ENCODE data around the gene CCBE1.
"Not testable (repeated sequence)": the region's sequence is repeated elsewhere in the genome, so short reads cannot be mapped to it uniquely, and the experiment has no call there.

CCBE1 gene

DNA sequence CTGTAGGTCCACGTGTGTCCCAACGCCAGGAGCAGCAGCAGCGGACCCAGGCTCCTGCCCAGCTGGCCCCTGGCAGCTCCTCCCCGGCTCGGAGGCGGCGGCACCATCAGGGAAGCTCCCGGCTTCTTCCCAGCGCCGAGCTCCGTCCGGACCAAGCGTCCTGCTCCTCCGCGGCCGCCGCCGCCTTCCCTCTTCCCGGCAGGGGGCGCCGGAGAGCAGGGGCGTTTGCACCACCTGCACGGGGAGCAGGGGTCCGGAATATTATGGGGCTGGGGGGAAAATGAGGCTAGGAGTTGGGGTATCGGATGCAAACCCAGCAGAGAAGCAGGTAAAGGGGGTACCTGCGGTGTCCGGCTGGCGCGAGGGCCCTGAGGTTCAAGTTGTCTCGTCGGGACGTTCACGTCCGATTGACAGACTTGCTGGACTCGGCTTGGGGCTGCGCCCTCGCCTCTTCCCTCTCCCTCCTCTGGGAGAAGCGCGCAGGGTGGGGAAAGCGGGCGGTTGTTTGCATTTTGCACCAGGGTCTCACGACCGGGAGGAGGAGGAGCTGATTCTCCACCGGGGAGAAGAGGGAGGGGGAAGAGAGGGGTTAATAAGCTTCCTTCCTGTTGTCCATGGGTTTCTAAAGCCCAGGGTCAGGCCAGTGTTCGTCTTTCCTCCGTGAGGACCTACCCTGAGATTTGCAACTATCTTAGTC, at the start of gene CCBE1:
Gene CCBE1, minus strand, starts transcription at position 188 of the 697 bp plus-strand sequence.
- DNase-seq (ENCODE audit: low read depth in 1 of 2, low spot score in 1 of 2), result no peak

DNA sequence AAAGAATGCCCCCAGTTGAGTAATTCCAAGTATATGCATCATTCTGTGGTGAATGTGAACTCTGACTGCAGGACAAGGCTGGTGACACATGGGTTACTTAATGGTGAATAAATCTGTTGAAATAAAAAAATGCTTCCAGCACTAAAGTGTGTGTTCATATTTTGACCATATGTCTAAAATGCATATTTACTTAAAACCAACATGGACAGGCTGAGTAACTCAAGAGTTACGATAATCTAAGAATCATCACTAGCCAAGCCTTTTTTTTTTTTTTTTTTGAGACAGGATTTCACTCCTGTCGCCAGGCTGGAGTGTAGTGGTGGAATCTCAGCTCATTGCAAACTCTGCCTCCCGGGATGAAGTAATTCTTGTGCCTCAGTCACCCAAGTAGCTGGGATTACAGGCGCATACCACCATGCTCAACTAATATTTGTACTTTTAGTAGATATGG, 47.1 kb upstream of the CCBE1 start:
- DNase-seq (ENCODE audit: low read depth in 1 of 2, low spot score in 1 of 2), result no peak

DNA sequence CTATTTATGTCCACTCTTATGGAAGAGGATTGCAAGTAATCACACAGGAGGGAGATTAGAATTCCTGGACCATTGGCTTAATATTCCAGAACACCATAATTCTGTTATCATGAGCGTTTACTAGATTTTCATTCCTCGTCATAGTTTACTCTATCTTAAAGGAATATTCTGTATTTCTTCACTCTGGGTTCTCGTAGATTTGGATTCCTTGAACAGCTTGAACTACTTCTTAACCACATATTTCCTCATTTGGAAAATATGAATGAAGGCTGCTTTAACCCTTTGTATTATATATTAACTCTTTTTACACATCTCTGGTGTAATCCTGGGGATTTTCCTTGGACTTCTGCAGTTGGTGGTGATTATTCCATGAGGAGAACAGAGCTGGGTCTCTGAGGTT, 46.3 kb upstream of the CCBE1 start:
- DNase-seq (ENCODE audit: low read depth in 1 of 2, low spot score in 1 of 2), result no peak

DNA sequence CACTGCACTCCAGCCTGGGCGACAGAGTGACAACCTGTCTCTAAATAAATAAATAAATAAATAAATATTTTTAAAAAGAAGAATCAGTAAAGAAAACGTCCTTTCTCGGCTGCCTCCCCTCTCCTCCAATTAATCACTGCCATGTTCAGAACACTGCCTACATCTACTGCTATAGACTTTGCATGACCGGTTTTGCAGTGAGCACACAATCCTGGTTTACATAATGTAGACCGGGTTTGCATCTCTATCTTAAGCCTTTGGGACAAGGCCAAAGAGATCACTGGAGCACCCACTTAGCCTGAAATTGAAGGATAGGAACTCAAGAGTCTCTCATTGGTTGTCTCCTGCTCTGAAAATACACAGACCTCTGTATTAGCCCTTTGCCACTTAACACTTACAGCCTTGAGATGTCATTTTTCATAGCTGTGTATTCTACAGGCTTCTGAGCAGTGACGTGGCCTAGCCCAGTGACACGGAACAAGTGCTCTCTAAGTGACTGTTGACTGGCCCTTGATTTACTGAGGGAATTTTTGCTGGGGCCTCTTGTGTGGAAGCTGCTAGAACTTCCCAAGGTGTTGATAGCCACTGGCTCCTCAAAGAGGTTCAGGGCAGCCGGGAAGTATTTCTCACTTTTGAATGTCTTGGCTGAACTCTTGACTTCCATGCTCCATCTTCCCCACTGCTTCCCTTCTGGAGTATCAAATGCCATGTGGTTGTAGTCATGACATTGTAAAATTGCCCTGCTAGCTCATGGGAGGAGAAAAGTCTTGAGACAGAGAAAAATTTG, 45.3 kb upstream of the CCBE1 start:
- no peak for DNase-seq (ENCODE audit: low read depth in 1 of 2, low spot score in 1 of 2)

DNA sequence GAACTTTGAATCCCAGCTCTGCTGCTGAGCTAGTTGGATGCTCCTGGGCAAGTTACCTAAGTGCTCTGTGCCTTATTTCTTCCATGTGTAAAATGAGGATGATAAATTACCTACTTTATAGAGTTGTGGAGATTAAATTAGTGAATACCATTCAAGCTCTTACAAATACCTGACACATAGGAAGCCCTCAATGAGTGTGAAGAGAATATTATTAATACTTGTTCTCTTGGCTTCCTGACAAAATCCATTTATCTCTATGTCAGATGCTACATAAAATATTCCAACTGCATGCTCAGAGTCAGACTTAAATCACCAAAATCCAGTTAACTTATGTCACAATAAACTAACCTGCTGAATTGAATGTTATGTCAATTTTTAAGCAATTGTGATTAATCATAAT, 42.9 kb upstream of the CCBE1 start:
- DNase-seq (ENCODE audit: low read depth in 1 of 2, low spot score in 1 of 2), result no peak

DNA sequence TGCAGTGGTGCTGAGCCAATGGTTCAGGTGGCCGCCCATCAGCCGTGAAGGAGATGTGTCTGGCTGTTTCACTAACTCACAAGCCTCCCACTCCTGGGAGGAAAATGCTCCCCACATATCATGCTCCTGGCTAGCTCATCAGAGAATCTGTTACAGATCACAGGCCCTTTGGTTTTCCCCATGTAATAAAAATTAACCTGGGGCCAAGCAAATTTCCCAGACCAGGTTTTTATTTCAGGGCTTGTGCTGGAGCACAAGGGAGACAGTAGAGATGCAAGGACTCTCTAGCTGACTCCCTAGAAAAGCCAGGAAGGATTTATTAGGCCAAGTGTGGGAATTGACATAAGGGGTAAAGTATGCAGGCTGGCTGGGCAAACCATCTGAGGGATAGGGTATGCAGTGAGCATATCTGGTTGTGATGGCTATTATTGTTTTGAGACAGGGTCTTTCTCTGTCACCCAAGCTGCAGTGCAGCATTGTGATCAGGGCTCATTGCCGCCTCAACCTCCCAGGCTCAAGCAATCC, 40.6 kb upstream of the CCBE1 start:
- DNase-seq (ENCODE audit: low read depth in 1 of 2, low spot score in 1 of 2), result no peak

DNA sequence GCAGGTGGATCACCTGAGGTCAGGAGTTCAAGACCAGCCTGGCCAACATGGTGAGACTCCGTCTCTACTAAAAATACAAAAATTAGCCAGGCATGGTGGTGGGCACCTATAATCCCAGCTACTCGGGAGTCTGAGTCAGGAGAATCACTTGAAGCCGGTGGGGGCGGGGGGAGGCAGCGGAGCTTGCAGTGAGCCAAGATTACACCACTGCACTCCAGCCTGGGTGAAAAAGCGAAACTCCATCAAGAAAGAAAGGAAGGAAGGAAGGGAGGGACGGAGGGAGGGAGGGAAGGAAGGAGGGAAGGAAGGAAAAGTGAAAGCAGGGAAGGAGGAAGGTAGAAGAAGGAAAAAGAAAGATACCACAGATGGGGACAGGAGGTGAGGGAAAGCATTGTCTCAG, 40.1 kb upstream of the CCBE1 start:
- not testable (repeated sequence) for DNase-seq (ENCODE audit: low read depth in 1 of 2, low spot score in 1 of 2)

DNA sequence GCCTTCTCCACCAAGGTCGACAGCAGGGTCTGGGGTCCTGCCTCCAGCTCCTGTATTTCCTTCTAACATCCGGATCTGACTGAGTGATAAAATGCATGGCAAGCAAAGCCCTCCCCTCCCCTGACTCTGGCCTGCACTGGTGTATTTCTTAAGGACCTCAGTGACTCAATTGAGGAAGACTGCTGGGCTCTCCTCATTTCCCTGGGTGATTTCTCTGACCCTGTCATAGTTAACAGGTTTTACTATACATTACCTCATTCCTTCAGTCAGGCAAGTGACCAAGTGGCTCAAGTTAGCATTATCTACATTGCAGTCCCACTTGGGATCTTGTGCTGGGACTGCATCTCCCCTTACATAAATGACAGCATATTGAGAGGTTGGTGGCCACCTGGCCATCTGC, 38.8 kb upstream of the CCBE1 start:
- no peak for DNase-seq (ENCODE audit: low read depth in 1 of 2, low spot score in 1 of 2)

DNA sequence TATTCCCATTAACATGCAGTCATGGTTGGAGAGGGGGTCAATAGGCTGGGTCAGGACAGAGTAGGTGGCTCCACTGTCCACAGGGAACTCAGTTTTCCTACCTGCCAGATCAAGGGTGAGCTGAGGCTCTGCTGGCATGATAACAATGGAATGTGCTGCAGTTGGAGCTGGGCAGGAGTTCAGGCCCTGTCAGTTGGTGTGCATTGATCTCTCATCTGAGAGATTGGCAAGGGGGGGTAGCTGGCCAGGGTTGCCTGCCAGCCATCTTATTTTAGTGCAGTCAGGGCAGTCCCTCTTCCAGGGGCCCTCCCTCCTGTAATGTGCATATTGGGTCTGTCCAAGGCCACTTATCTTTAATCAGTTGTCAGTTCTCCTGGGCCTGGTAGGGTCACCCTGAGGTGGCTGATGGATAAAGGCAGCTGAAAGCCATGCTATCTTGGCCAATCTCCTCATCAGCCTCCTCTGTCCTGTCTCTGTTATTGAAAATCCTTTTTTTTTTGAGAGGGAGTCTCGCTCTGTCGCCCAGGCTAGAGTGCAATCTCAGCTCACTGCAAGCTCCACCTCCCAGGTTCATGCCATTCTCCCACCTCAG, 38.1 kb upstream of the CCBE1 start:
- no peak for DNase-seq (ENCODE audit: low read depth in 1 of 2, low spot score in 1 of 2)

DNA sequence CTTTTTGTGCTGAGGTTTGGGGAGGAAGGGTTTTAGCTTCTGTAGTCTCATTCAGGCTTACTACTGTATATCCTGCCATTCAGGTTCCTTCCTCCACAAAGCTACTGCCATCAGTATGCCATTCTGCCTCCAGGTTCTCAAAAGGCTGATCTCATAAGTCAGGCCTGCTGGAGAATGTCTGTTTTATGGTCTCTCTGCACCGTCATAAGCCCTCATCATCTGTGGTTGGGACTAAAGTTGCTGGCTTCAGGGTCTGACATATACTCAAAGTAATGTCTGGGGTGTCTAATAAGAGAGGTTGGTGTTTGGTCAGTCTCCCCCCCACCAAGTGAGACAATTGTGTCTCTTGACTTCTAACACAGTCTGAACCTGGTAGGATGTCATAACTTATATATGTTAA, 36.2 kb upstream of the CCBE1 start:
- DNase-seq (ENCODE audit: low read depth in 1 of 2, low spot score in 1 of 2), result no peak

DNA sequence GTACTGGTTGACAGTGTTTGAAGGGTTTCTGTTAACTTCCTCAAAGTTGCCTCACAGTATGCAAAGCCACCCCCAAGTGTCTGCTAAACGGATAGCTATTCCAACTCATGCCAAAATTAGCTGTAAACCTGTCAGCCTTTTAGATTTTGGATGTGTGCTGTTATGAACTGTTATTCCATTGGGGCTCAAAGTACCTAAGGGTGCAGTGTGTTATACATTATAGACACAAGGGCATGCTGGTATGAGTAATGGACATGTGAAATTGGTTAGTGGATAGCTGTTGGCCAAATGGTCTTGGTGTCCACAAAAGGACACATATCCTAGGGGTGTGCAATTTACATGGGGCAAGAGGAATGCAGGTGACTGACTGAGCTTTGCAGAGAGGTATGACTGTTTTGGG, 33.7 kb upstream of the CCBE1 start:
- no peak for DNase-seq (ENCODE audit: low read depth in 1 of 2, low spot score in 1 of 2)

DNA sequence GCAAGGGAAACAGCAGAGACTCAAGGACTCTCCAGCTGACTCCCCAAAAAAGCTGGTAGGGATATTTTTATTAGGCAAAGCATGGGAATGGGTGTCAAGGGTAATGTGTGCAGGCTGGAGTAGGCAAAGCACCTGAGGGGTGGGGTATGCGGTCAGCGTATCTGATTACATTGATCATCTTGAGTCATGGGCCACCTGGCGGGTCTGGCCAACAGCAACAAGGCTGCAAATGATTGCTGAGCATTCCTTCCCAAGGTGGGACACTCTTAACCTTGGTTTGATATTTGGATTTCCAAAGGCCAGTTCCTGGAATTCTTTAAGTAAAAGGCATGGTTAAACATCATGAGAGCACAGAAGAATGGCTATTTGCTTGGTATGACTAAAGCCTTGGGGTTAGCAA, 32.6 kb upstream of the CCBE1 start:
- DNase-seq (ENCODE audit: low read depth in 1 of 2, low spot score in 1 of 2), result no peak

DNA sequence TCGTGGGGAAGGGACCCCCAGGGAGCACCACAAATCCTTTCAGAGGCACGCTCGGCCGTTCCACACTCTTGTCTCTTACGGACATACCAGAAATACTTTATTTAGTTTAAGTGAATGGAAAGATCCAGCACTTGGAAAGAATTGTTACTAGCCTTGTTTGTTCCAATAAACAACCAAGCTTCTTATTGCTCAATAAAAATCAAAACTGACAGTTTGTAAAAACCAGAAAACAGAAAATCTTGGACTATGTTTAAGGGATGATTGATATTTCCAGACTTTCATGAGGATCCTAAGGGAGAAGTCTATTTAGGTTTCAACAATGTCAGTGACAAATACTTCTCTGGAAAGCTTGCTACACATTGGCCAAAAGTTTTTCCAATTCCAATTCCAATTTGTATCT, 31.6 kb upstream of the CCBE1 start:
- DNase-seq (ENCODE audit: low read depth in 1 of 2, low spot score in 1 of 2), result no peak

DNA sequence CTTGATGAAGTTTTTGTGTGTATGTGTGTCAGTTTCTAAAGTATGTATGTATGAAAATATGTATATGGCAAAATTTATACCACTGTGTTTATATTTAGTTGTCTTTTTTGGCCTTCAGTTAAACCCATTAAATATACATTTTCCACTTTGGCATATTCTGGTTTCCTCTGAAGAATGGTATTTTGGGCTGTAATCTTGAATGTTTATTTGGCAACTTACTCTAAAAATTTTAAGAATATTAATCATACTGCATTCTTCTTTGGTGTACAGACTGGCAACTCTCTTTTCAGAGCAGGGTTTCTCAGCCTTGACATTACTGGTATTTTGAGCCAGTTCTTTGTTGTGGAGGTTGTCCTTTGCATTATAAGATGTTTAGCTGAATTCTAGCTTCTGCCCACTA, 27.9 kb upstream of the CCBE1 start:
- no peak for DNase-seq (ENCODE audit: low read depth in 1 of 2, low spot score in 1 of 2)

DNA sequence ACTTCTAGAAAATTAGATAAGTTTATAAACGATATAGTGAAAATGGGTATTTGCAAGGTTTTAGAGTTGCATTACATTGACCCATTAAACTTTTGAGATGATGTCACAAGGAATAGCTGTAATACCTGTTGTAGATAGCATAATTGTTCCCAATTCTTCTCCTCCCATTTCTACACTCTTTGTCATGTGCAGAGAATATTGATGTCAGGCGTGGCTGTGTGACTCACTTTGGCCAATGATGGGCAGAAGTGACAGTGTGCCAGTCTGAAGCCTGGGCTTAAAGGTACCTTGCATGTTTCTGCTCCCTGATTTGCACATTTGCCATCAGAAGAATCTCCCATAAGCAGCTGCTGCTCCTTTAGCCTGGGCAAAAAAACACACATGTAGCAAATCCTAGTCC, 26.9 kb upstream of the CCBE1 start:
- DNase-seq (ENCODE audit: low read depth in 1 of 2, low spot score in 1 of 2), result no peak

DNA sequence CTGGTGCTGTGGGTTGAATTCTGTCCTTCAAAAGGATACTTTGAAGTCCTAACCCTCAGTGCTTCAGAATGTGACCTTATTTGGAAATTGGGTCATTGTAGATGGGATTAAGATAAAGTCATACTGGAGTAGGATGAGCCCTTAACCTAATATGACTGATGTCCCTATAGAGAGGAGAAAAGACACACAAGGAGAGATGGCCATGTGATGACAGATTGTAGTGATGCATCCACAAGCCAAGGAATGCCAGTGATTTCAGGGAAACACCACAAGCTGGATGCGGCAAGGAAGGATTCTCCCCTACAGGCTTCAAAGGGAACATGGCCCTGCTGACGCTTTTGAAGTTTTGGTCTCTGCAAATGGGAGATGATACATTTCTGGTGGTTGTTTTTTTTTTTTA, 24.7 kb upstream of the CCBE1 start:
- DNase-seq (ENCODE audit: low read depth in 1 of 2, low spot score in 1 of 2), result no peak

DNA sequence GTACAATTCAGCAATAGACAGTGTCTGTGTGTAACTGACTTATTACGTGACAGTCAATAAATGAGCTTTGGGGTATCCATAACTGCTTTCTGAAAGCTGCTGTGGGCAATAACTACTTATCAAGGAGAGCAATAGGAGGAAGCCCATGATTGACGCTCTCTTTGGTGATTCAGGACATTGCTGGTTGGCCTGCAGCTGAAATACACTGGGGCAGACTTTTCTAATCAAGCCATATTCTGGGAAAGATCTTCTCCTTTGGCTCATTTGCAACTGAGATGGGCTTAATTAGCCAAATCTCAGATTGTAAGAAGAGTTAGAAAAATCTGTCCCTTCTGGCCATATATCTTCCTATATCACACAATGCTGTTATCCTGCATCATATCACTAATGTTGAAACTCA, 24.0 kb upstream of the CCBE1 start:
- DNase-seq (ENCODE audit: low read depth in 1 of 2, low spot score in 1 of 2), result no peak

DNA sequence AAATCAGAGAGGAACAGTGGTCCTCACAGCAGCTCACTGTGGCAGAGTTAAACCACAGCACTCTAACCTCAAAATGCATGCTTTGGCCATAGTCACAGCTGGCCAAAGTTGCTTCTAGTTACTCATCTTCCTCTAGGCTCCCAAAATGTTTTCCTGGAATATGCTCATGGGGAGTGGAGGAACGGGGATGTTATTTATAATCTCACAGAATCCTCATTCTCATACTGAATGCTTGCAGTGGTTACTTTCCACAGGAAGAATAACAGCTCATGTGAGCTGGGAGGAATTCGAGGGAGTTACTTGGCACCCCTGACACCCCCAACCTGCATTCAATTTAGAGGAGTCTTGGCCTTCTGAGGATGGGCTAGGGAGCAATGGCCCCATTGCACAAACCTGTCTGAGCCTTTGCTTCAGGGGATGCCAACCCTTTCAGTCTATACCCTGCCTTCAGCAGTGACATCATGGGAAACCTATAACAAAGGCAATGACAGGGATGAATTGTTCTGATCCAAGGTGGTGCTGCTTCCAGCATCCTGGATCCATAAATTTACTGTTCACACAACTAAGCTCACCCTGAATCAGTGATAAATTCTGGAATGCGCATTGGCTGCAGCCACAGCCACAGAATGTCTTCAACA, 22.4 kb upstream of the CCBE1 start:
- no peak for DNase-seq (ENCODE audit: low read depth in 1 of 2, low spot score in 1 of 2)

DNA sequence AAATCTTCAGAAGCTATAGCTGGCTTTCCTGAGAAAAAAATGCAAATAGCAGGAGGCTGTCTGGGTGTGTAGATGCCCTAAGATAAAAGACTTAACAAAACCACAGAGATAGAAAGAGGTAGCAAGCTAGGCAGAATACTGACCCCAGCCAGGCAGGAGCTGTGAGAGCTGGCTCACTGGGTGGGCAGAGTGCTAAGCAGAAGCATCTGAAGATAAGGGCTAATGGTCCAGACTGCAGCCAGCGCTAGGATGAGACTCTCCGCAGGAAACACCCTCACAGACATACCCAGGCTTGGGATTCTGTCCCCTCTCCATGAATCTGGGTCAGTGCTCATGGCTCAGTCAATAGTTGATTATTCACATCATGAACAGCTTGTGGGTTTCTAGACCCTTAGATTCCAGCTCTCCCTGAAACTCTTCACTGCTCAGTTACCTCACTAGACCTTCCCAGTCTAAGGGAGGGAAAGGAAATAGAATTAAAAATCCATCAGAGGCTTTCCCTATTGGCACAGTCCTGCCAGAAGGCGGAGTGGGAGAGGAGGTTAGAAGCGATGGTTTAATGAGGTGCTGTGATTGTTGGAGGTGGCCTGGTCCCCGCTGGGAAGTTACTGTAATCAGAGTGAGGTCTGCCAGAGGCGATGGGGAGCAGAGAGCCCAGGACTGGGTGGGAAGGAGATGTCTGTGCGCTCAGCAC, 21.4 kb upstream of the CCBE1 start:
- DNase-seq (ENCODE audit: low read depth in 1 of 2, low spot score in 1 of 2), result no peak

DNA sequence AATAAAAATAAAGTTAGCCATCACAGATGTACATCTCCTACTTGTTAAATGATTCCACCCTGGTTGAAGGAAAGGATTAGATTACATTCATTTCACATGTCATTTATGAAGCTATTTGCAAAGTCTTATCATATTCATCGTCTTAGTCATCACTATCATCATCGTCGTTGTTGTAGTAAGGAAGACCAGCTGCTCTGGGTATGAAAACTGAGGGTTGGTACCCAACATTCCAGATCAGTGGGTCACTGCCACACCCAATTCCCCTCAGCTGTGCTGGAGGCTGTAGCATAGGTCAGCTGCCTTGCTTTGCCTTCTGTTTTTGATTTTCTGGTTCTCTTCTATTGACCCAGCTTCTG, 20.9 kb upstream of the CCBE1 start:
- no peak for DNase-seq (ENCODE audit: low read depth in 1 of 2, low spot score in 1 of 2)

DNA sequence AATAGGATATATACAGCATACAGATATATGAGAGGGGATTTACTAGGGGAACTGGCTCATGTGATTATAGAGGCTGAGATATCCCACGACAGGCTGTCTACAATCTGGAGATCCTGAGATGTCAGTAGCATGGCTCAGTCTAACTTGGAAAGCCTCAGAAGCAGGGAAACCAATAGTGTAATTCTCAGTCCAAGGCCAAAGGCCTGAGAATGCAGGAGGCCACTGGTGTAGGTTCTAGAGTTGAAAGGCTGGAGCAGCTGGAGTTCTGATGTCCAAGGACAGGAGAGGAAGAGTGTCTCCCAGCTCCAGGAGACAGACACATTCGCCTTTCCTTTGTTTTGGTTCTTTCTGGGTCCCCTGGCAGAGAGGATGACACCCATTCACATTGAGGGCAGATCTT, 20.1 kb upstream of the CCBE1 start:
- DNase-seq (ENCODE audit: low read depth in 1 of 2, low spot score in 1 of 2), result no peak
